Bronchial epithelial cell (primary cell): ENCODE data around the gene GPR12. TPM values are rescaled to one million over a fixed set of nuclear protein-coding genes. Genes with fewer than 3 reads are reported as not detected.

Source experiments
- DNase-seq: peaks from one replicate; pipeline ENCODE4 v3.0.0-alpha.2; 2010; ENCODE audit warnings: low read depth
- FAIRE-seq: peaks from 2 replicates; lab custom pipeline; 2011; peaks lifted over from hg19 to GRCh38; lab: Jason Lieb, UNC
- H3K27me3 ChIP-seq: 2 replicates; pipeline ENCODE4 v1.5.1; 2011; ENCODE audit warnings: low read length; ENCODE audit not compliant: control insufficient read depth, insufficient read depth
- H3K36me3 ChIP-seq: 2 replicates; pipeline ENCODE4 v1.5.1; 2011; ENCODE audit warnings: low read length; ENCODE audit not compliant: control insufficient read depth, insufficient read depth
- H3K4me3 ChIP-seq: 2 replicates; pipeline ENCODE4 v1.5.1; 2011; ENCODE audit warnings: mild to moderate bottlenecking, low read depth, low read length, control low read depth
- total RNA-seq: library from RNA; depleted of rRNA; stranded (reverse); fragments of >200 nt; gene quantifications from 2 replicates; pipeline ENCODE4 v1.2.1, GENCODE V29; 2014
- TF ChIP-seq, protein P1 (sequence below): IDR thresholded peaks from 2 replicates; pipeline ENCODE4 v1.5.1; 2011; ENCODE audit warnings: mild to moderate bottlenecking, moderate library complexity, low read length, control low read depth, inconsistent platforms; ENCODE audit not compliant: insufficient read depth, severe bottlenecking

The GPR12 gene
- total RNA-seq, 1 donor from 2014 or later: not detected

DNA sequence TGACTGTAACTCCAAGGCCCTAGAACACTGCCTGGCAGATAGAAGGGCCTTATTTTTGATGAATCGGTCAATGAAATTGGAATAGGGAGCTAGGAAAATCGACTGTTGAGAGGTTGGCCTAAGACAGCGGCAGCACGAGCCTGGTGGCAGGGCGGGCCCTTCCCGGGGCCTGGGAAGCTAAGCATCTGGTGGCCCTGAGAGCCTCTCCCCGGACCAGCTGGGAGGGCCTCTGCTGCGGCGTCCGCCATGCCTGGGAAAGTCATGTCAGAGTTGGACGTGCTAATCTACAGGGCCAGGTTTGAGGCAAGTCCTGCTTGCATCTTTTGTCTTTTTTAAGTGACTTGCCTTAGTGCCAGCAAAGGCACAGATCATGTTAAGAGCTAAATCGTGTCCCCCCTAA lies 11.2 kb upstream of the GPR12 start:
- TF ChIP-seq, protein P1, sequence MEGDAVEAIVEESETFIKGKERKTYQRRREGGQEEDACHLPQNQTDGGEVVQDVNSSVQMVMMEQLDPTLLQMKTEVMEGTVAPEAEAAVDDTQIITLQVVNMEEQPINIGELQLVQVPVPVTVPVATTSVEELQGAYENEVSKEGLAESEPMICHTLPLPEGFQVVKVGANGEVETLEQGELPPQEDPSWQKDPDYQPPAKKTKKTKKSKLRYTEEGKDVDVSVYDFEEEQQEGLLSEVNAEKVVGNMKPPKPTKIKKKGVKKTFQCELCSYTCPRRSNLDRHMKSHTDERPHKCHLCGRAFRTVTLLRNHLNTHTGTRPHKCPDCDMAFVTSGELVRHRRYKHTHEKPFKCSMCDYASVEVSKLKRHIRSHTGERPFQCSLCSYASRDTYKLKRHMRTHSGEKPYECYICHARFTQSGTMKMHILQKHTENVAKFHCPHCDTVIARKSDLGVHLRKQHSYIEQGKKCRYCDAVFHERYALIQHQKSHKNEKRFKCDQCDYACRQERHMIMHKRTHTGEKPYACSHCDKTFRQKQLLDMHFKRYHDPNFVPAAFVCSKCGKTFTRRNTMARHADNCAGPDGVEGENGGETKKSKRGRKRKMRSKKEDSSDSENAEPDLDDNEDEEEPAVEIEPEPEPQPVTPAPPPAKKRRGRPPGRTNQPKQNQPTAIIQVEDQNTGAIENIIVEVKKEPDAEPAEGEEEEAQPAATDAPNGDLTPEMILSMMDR: no peak
- H3K27me3 ChIP-seq: no peaks in the 10 kb centered on the region
- no peak for DNase-seq
- FAIRE-seq: no peak
- H3K4me3 ChIP-seq: no peak overlapping the region
- no peaks in the 10 kb centered on the region for H3K36me3 ChIP-seq

DNA sequence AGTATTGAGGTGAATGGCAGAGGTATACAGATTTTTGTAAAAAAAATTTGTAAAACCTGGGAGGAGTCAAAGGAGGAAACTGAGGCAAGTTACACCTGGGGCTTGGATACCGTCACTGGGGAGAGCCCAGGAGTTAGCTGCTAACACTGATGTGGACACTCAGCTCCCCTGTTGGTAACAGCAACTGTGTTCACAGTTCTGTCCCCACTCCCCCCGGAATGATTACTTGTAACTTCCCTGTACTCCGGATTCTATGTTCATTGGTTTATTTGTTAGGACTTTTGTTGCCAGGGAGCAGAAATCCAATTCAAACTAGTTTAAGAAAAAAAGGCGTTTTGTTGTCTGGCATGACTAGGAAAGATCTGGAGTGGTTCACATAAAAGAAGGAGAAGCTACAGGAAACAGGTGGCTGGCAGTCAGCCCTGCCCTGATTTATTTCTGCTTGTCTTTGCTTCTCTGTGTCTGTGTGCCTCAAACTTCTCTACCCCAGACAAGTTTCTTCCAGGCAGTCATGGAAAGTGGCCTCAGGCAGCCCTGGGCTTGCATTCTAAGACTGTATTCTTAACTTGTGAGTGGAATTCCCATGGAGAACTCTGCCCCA lies 2.3 kb upstream of the GPR12 start:
- TF ChIP-seq, protein P1: no peak
- Histone ChIP-seq H3K27me3 (peaks cover 29% of the 10 kb centered on the region), H3K36me3 (no peaks in the 10 kb centered on the region), H3K4me3 (no peak overlapping the region)
- no peak for FAIRE-seq
- no peak for DNase-seq

DNA sequence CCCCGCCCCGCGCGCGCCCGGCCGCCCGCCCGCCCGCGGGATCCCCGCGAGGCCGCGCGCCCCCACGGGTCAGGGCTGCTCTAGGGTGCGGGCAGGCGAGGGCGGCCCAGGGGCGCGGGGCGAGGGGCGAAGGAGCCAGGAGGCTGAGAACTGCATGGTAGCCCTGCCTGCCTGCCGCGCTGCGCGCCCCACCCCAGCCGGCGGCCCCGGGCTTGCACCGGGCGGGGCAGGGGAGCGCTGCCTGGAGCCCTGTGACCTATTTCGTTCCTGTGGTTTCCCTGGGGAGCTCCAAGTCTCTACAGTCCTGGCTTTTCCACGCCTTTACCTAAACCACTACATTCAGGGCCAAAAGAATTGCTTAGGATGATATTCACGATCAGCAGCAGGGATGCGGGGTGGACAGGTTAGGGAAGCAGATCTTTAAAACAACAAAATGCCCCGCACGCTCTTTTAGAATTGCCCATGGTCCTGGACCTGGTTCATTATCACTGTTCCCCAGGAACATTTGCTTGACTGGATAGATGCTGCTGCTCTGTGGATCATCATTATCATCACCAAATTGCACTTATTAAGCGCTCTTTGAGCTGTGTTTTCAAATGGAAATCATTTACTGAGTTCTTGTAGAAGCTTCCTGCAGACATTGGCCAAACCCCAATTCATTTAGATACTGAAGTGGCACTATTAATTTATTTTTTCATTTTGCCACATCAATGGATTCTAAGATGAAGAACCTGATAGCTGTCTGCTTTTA lies 421 bp upstream of the GPR12 start:
- H3K36me3 ChIP-seq: no peaks in the 10 kb centered on the region
- TF ChIP-seq, protein P1: no peak
- H3K27me3 ChIP-seq: peaks cover 29% of the 10 kb centered on the region
- DNase-seq (no peak), FAIRE-seq (no peak)
- H3K4me3 ChIP-seq: no peak overlapping the region

DNA sequence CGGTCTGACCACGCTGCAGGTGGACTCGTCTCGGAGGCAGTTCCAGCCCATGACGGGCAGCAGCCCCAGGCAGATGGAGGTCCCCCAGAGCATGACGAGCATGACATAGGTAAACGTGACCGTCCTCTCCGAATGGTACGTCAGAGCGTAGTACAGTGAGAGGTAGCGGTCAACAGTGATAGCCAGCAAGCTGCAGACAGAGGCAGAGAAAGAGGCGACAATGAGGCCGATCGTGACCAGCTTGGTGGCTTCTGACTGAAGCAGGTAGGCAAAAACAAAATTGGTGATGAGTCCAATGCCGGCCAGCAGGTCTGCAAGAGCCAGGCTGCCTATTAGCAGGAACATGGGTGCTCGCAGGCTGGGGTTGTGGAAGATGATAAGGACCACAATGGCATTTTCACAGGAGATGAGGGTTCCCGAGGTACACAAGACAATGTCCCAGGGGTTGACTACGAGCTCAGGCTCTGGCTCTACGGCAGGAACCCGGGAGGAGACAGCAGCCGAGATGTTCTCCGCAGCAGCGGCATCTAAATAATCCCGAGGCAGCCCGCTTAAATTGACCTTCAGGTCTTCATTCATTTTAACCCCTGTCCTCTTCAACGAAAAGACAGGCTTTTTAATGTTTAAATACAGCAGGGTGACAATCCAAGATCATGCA lies 1.2 kb downstream of the GPR12 start:
- DNase-seq (no peak), FAIRE-seq (peak; percentile 40)
- peaks cover 29% of the 10 kb centered on the region for H3K27me3 ChIP-seq
- H3K36me3 ChIP-seq: no peaks in the 10 kb centered on the region
- TF ChIP-seq, protein P1: no peak
- no peak overlapping the region for H3K4me3 ChIP-seq

DNA sequence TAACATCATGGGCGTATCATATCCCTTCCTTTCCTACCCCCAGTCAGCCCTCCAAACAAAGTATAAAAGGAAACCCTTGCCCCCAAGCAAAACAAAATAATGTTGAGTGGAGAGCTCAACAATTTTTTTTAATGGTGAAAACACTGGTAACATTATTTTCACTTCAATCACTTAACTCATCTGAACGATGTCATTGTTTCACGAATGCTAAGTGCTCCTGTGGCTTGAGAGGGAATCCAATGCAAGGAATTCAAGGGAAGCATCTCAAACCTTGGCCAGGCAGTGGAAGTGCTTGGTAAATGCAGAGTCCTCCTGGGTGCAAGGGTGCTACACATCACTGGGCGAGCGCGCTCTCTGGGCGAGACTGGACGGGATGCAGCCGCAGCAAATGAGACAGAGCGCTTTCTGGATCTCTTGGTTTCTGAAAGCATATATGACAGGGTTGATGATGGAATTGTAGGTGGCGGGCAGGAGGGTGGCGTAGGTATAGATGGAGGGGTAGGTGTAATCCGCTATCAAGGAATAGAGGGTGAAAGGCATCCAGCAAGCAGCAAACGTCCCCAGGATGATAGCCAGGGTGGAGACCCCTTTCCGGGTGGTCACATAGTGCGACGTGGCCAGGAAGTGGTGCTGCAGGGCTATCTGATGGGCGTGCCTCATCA lies 2.0 kb downstream of the GPR12 start:
- TF ChIP-seq, protein P1: no peak
- Histone ChIP-seq H3K27me3 (peaks cover 29% of the 10 kb centered on the region), H3K4me3 (no peak overlapping the region), H3K36me3 (no peaks in the 10 kb centered on the region)
- FAIRE-seq: no peak
- no peak for DNase-seq
